Activated naive CD8-positive, alpha-beta T cell treated with anti-CD3 and anti-CD28 coated beads, Interleukin-2, amount 50 U/mL, for 16 hours (primary cell): ENCODE measurements around the gene PTPRG.
A peak's percentile ranks its signal among the peaks of the same experiment; 100 is the strongest.

Experiments
- DNase-seq: peaks from one replicate; pipeline ENCODE4 v3.0.0-alpha.2; 2020; ENCODE audit warnings: low read depth, low spot score

Gene PTPRG

DNA sequence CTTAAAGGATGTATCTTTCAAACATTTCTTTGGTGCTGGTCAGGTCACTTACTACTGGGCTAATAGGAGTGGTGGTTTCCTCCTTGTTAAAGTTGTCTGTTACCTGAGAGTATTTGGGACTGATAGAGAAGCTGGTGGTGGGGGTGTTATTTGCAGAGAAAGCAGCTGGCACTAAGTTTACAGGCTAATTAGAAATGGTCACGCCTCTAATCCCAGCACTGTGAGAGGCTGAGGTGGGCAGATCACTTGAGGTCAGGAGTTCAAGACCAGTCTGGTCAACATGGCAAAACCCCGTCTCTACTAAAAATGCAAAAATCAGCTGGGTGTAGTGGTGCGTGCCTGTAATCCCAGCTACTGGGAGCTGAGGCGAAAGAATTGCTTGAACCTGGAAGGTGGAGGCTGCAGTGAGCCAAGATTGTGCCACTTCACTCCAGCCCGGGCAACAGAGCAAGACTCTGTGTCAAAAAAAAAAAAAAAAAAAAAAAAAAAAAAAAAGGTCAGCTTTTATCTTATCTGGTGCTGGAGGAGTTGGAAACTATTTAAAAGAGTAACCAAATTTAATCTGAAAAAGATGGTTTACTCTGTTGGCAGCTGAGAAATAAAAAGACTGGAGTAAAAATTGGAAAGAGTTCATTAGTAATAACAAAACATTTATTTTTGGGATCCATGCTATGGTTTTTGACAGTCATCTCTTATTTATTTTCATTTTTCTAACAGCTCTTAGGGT lies 332.6 kb downstream of the PTPRG start:
- no peak for DNase-seq

DNA sequence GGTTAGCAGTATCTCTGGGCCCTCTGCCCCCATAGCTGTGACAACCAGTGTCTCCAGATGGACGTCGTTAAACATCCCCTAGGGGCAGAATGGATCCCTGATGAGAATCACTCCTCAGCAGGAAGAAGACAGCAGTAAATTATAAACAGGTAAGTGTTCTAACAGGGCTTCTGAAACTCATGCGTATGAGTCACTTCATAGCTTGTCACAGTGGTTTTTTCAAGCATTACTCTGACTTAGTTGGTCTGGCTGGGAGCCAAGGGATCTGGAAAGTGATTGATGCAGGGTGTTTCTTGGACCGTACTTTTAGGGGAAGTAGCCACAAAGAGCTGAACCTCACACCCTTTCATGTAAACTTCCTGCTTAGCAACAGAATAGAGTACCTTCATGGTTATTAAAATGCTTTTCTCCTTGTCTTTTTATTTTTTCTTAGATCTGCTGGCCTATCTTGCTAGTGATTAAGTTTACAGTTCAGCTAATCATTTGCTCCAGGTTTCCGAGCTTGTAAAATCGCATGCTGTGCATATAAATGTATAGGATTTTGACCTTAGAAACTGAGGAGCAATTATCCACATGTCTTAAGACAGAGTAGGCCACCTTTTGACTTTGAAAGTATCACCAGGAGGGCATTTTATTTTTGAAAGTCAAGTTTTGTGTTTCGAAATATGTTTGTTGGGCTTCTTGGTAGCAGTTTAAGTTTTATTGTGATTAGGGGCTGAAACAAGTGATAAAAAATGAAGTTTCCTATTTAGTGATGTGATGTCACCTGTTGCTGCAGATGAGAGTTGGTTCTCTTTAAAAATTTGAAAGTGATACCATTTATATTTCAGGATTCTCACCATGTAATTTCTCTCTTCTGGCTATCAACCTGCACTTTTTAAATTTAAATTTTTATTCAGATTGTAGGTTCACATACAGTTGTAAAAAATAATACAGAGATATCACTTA lies 333.9 kb downstream of the PTPRG start:
- peak; percentile 1 for DNase-seq

DNA sequence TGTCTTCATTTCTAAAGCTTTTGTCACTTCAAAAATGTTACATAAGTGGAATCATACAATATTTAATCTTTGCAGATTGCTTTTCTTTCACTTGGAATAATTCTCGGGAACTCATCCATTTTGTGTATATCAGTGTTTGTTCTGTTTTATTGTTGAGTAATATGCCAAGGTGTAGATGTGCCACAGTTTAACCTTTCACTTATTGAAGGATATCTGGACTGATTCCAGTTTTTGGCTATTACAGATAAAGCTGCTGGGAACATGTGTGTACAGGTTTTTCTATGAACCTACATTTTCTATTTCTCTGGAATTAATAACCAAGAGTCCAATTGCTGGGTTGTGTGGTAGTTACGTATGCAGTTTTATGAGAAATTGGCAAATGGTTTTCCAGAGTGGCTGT lies 334.9 kb downstream of the PTPRG start:
- no peak for DNase-seq

DNA sequence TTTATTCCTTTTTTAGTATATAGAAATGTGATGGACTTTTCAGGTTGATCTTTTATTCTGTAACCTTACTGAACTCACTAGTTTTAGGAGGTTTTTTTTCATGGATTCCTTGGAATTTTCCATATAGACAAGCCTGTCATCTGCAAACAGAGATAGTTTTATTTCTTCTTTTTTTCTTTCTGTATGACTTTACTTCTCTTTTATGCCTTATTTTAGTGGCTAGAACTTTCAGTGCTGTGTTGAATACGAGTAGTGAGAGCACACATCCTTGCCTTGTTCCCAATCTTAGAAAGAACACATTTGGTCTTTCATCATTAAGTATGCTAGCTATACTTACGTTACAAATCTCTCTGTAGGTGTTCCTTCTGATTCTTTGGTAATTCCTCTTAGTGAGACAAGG lies 336.5 kb downstream of the PTPRG start:
- DNase-seq: no peak

DNA sequence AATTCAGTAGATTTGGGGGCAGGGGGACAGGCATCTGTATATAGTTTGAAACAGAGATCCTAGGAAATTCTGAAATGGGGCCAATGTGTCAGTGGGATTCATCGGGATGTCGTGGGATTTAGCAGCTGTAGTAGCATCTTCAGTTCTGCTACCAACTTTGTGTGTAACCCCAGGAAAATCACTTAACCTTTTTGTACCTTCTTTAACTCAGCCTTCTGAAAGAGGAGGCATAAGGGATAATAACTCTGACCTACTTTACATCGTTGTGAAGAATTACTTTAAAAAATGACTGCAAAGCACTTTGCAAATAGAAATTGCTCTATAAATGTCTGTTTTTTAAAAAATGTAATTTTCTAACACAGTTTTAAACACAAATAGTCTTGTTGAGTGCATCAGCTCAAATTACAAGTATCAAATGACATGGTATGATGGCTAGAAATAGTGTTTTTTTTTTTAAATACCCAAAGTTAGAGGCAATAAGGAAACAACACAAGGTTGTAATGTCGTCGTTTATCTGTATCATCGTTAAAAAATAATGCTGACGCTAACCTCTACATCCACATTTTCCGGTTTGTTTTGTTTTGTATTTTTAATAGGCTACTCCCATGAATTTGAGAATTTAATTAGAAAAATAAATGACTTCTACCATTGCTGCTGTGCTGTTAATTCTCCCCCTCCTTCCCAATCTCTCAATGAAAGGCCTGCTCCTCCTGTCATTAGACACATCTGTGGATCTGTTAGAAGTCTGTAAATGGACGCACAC lies 338.5 kb downstream of the PTPRG start:
- no peak for DNase-seq

DNA sequence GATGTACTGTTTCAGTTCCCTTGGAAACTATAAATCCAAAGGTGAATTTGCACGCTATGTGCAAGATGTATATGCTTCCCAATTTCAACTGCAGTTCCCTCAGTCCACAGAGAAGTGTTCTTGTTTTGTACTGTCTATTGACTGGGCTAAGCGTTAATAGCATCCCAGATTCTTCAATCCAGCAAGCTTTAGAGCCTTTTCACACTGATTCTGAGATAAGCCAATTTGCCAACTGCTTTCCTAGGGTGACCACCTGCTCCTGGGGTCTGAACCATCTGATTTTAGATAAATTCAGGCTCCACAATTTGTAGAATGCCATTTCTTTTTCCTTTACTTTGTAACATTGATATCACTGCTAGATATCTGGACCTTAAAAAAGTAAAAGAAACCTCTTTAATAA lies 340.1 kb downstream of the PTPRG start:
- no peak for DNase-seq

DNA sequence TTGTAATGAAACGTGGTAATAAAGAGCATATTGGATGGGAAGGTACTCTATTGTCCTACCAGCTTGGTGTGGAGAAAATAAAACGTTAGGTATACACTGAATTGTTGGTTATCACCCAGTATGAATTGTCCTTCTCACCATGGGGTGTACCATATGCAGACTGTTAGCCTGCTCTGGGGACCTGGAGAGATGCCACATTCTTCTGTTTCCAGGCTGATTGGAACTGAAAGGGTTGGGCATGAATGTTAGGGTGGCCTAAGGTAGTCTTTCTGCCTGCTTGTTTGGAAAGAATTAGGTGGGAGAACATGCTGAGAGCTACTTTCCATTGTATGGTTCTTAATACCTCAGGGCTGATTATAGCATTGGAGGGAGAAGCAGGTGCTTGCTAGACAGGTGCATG lies 340.6 kb downstream of the PTPRG start:
- DNase-seq: no peak

DNA sequence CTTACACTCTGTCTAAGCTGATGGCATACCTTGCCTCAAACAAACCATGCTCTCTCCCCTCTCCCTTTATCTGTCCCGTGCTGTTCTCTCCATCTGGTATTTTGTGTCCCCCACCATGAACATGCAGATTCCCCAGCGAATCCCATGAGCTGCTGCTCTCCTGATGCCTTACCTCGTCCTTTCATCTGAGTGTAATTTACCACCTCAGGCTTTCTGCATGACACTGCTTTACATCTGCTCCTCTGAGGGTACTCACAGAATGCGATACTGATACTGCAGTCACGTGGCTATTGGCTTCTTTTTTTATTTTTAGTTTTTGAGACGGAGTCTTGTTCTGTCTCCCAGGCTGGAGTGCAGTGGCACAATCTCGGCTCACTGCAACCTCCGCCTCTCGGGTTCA lies 341.7 kb downstream of the PTPRG start:
- no peak for DNase-seq

DNA sequence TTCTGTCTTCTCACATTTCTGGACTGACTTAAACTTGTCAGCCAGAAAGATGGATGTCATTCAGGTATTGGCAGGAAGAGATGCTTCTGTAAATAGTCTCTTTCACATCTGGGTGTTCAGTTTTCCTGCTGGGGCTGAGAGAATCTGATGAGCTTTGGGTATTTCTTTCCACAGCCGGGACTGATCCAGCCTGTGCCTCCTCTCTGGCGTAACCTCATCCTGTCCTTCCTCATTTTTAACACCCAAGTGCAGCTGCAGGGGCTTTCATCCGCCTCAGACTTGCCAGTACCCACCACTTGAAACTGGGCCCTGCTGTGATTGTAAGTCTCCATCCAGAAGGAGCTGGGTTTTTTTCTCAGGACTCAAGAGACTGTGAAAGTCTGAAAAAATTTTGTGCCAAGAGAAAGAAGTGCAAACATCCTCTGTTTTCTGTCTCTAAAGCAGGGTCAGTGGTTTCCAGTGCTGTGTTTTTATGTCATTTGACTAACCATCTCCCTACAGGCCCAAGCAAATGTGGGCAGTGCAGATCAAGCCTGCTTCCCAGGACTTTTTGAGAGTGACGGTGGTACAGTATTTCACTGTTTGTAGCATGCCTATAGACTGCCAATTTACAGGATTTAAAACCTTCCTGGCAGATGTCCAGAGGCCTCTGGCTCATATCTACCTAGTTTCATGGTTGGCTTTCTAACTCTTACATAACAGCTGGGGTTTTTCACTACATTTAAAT lies 342.7 kb downstream of the PTPRG start:
- no peak for DNase-seq

DNA sequence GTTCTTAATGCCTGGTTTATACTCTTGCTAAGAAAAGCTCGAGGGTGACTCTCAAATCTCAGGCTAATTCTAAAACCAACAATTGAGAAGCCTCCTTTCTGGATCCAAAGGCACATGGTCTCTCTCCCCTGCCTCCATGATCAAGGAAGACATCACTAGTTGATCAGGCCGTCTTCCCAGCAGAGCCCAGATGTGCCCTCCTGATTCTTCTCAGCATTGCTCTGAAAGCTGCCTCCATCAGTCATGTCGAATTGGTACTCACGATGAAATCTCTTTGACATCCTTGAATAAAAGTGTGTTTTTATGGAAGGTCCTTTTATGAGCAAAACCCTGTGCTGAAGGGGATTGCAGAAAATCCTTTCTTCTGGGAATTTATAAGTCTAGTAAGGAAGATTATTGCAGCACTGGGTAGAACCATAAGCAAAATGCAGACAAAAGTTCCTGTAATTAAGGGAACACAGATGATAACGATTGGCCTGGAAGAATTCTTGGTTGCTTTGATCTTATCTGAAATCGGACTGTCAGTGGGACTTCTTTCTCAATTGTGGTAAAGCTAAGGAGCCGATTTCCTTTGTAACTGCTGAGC lies 345.9 kb downstream of the PTPRG start:
- DNase-seq: no peak

DNA sequence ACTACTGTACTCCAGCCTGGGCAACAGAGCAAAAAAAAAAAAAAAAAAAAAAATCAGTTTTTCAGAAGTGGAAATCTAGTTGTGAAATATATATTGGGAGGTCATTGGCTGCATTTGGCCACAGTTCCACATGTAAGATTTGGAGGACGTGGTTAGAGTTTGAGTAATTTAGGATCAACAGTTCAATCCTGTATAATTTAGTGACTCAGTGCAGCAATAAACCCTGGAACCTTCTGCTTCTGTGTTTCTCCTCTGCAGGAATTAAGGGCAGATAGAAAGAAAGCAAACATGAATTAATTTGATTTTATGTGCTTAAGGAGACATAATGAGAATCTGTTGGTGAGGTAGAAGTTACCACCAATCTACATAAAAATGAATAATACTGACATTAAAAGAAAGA lies 347.0 kb downstream of the PTPRG start:
- no peak for DNase-seq

DNA sequence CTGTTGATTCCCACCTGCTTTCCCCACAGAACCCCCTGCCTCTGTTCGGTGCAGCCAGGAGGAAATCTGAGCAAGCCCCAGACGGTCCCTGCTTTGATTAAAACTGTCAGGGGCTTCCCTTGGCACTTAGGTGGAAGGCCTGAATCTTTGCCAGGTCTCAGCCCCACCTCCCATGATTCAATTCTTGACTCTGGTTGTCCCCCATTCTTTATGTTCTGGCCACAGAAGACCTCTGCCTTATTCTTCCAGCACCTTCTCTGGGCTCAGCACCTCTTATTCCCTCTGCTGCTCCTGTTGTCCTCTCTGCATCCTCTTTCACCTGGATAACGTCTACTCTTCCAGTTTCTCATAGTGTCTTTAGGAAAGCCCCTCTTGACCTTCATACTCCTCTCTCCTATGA lies 349.4 kb downstream of the PTPRG start:
- no peak for DNase-seq

DNA sequence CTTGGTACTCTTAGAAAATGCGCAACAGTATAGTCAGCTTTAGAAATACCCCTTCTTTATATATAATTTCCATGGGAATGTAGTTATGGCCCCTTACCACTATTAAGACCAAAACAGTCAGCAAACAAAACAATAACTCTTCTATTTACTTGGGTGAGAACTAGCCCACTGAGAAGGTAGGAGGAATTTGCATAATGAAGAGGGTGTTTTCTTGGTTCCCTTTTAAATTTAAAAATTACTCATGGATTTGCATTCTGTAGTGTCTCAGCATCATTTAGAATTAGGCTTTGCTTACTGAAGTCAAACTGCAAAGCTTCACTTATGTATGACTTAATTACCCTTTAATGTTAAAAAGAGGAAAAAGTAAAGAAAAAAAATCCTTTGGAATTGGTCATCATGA lies 350.8 kb downstream of the PTPRG start:
- no peak for DNase-seq

DNA sequence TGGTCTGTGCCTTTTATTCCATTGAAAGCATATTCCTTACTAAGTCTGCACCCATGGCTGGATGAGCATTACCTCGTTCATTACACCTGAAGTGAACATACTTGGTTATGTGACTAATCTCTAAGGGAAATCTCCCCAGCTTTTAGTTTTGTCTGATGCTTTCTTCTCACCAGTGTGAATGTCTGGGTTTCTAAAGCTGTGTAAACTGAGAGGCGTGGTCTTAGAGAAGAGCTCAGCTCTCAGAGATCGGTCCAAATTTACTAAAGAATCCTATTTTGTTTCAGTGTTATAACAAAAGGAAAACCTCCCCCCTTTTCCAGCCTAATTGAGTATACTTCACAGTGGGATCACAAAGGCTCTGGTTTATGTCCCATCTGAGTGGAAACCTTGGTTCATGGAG lies 352.3 kb downstream of the PTPRG start:
- no peak for DNase-seq

DNA sequence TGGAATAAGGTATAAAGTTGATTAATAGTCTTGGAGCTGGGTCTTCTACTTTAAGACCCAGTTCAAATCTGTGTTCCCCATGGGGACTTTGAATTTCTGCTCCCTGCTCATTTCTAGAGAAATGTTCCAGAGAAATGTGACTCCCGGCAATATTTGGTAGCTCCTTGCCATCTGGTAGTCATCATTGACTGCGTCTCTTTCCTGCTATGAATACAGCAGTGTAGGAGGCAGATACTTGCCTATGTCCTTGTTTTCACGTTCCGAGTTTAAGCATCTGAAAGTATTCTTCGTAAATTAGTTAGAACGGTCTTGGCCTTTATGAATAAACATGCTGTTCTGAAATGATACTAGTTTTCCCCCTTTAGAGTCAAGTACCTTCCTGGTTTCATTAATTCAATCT lies 352.9 kb downstream of the PTPRG start:
- DNase-seq: no peak

DNA sequence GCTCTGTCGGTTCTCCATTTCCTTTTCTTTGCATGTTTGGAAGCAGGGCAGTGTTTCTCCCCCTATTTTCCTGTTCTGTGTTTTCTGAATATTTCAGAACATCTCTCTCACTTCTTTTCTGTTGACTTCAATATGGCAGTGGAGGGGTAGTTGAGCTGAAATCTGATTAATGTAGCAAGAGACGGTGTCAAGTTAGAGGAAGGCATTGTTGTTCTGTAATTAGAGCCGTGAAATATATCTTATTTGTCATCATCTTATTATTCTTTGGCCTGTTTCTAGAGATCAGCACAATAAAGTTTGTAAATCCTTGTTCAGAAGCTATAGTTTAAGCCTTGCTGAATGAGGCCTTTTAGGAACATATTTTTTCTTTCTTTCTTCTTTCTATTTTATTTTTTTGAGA lies 353.9 kb downstream of the PTPRG start:
- no peak for DNase-seq

DNA sequence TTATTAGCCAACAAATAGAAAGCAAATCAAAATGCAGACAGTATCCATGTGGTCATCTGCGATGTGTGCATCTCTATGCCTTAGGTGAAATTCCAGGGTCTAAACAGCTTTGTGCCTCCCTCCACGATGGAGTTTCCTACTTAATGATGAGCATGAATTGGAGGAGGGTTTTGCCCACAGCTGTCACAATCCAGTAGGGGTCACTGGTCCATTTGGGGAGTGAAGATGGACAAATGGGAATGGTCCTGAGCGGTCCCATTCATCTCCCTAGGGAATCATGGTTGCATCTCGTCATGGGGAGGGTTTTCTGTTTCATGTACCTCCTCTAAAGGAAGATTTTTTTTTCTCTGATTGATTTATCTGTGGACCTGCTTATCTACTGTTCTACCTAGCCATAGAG lies 358.0 kb downstream of the PTPRG start:
- no peak for DNase-seq

DNA sequence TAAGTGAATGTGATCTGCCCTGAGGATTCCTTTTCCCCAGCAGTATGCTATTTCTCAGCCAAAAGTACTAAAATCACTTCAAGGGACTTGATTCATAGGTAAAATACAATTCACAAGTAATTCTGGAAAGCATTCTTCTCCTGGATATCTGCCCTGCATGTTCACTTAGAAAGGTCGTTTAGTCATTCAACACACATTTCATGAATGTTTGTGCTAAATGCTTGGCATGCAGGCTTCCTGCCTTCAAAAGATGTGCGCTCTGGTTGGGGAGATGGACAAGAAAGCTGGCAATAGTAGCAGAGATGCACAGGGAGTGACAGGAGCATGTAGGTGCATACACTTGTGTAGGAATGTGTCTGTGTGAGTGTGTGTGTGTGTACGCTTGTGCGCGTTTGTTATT lies 360.7 kb downstream of the PTPRG start:
- DNase-seq: no peak

DNA sequence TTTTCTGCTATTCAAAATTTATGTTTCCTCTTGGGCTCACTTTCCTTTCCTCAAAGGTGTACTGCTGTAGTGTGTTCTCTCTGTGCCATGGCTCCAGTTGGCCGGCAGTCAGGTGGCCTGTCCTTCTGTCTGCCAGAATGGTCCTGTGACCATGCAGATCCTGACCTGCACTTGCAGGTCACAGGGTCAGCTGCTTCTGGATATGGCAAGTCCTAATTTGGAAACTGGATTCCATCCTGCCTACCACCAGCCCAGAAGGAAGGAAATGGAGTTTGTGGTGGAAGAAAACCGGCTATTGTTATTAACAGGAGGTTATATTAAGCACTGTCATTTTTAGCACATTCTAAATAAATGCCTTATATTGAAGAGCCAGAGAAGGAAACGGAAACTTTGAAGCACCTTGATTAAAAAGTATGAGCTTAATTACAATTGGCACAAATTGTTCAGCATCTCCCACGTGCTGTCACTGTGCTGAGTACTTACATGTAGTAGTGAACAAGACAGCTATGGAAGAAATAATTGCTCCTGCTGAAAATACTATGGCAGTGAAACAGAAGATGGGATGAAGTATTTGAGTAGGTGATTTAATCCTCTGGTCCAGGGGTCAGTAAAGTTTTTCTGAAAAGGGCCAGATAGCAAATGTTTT lies 362.8 kb downstream of the PTPRG start:
- no peak for DNase-seq

DNA sequence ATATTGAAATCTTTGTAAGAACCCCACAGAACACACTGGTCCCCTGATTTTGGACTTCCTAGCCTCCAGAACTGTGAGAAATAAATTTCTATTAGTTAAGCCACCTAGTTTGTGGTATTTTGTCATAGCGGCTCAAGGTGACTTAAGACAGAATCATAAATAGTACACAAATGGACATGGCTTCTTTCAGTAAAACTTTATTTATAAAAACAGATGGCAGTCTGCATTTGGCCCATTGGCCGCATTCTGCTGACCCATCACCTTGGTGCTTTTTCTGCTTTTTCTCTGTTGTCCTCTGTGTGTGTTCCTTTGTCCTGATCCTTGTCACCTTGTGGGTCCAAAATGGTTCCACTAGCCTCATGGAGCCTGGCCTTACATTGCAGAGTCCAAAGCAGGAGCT lies 363.6 kb downstream of the PTPRG start:
- no peak for DNase-seq

DNA sequence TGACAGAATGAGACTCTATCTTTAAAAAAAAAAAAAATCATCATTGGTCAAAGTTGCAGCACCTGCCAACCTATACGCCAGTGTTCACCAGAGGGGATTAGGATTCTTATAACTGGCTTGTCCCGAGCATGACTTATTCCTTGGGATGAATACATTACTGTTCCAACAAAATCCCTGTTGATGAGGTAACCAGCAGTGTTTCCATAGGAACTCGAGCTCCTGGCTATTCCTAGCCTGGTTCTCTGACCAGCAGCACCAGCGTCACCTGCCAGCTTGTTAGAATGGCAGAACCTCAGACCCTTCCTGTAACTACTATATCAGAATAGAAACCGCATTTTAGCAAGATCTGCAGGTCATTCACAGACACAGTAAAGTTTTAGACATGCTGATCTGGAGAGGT lies 364.4 kb downstream of the PTPRG start:
- no peak for DNase-seq
